Measurements from ENCODE around the gene IFNAR2. TPM values are rescaled to one million over a fixed set of nuclear protein-coding genes. Genes with fewer than 3 reads are reported as not detected.

IFNAR2 gene
- 10 to 100 TPM; 76.5 to 77.7 TPM for total RNA-seq
- 10 to 100 TPM; 78.0 to 81.1 TPM for polyA plus RNA-seq

- peak within 1 kb of the TSS; percentile 70 to 87 for H3K4me3 ChIP-seq (ENCODE audit: low read length in 2 of 2)
- CTCF ChIA-PET (ENCODE audit: partially characterized antibody) = interaction anchor here (1.0 to 2.5 kb wide), 5 partner anchors 14 to 95 kb away, joined by 3 to 11 read pairs (median 3); partner anchors contain the start of gene IFNAR1
- intact Hi-C loops (cut with micrococcal nuclease) = loop anchor here (1.0 to 5.0 kb wide), 5 partner anchors 8 to 92 kb away; partner anchors contain the start of genes IFNAR1 and IL10RB
Measured at GRCh38 chr21:33229784-33230544, at the start of gene IFNAR2. Gene IFNAR2, plus strand, starts transcription at chr21:33229938. Its CDS starts 11,985 bp downstream, at chr21:33241923.

GRCh38 chr21:33185852-33186251, 43.9 kb upstream of the IFNAR2 start:
- ChIA-PET POLR2A (ENCODE audit: partially characterized antibody) (interaction anchor here (1.1 to 2.7 kb wide), 15 partner anchors 9 to 300 kb away, joined by 3 to 11 read pairs (median 6); partner anchors contain the start of genes IFNAR1, IFNAR2, IL10RB and TMEM50B), CTCF (ENCODE audit: partially characterized antibody) (interaction anchor here (1.1 to 3.0 kb wide), 10 partner anchors 8 to 300 kb away, joined by 3 to 35 read pairs (median 5); no protein-coding TSS in a partner anchor)
- Histone ChIP-seq H3K4me1 (ENCODE audit: insufficient read depth, low read length) (peaks cover 38% of the 10 kb centered on the region), H3K27me3 (ENCODE audit: insufficient read depth, low read length) (no peaks in the 10 kb centered on the region), H3K9me3 (ENCODE audit: control insufficient read depth in 1 of 2, low read length in 2 of 2) (no peaks in the 10 kb centered on the region), H3K36me3 (ENCODE audit: insufficient read depth, low read length) (no peaks in the 10 kb centered on the region), H3K4me3 (ENCODE audit: low read length in 2 of 2) (no peak overlapping the region), H3K27ac (ENCODE audit: low read depth, low read length) (peak overlapping the region; percentile 11)
- Mint-ChIP-seq H3K4me1 (peaks cover 26 to 47% (median 30%) of the 10 kb centered on the region in 4 donors), H3K4me3 (peak overlapping the region; percentile 18 to 82 (median 71)), H3K27ac (peak overlapping the region; percentile 76 to 93 (median 88)), H3K36me3 (peaks cover 0 to 4% of the 10 kb centered on the region in 2 donors), H3K9me3 (peaks cover 0 to 2% (median 0%) of the 10 kb centered on the region in 8 donors), H3K27me3 (peaks cover 0 to 1% of the 10 kb centered on the region in 2 donors)
- intact Hi-C loops (cut with micrococcal nuclease) = no loop called here
- DNase-seq = peak; percentile 42 to 70 (median 56)

More at GRCh38 chr21:33229784-33230544, at the start of gene IFNAR2:
- Mint-ChIP-seq H3K9me3 (no peaks in the 10 kb centered on the region), H3K36me3 (peaks cover 16 to 30% of the 10 kb centered on the region in 2 donors), H3K4me1 (peaks cover 32 to 49% (median 39%) of the 10 kb centered on the region in 4 donors), H3K27ac (peak within 1 kb of the TSS; percentile 90 to 96 (median 94)), H3K4me3 (peak within 1 kb of the TSS; percentile 89 to 97 (median 94)), H3K27me3 (no peaks in the 10 kb centered on the region)
- Histone ChIP-seq H3K4me1 (ENCODE audit: insufficient read depth, low read length) (peaks cover 41% of the 10 kb centered on the region), H3K36me3 (ENCODE audit: insufficient read depth, low read length) (no peaks in the 10 kb centered on the region), H3K27ac (ENCODE audit: low read depth, low read length) (peak within 1 kb of the TSS; percentile 86), H3K9me3 (ENCODE audit: control insufficient read depth in 1 of 2, low read length in 2 of 2) (no peaks in the 10 kb centered on the region), H3K27me3 (ENCODE audit: insufficient read depth, low read length) (no peaks in the 10 kb centered on the region)
- DNase-seq = peak; percentile 63 to 73 (median 66)
- POLR2A ChIA-PET (ENCODE audit: partially characterized antibody) = interaction anchor here (1.1 to 4.9 kb wide), 12 partner anchors 7 to 132 kb away, joined by 3 to 33 read pairs (median 10); partner anchors contain the start of genes IFNAR1 and IL10RB

- no peak for DNase-seq
- intact Hi-C loops (cut with micrococcal nuclease) = no loop called here
- Histone ChIP-seq H3K27me3 (ENCODE audit: insufficient read depth, low read length) (no peaks in the 10 kb centered on the region), H3K4me3 (ENCODE audit: low read length in 2 of 2) (no peak overlapping the region), H3K36me3 (ENCODE audit: insufficient read depth, low read length) (no peaks in the 10 kb centered on the region), H3K4me1 (ENCODE audit: insufficient read depth, low read length) (peaks cover 38% of the 10 kb centered on the region), H3K27ac (ENCODE audit: low read depth, low read length) (no peak overlapping the region), H3K9me3 (ENCODE audit: control insufficient read depth in 1 of 2, low read length in 2 of 2) (no peaks in the 10 kb centered on the region)
- ChIA-PET CTCF (ENCODE audit: partially characterized antibody) (interaction anchor here (1.4 to 3.0 kb wide), 5 partner anchors 9 to 258 kb away, joined by 4 to 35 read pairs (median 5); no protein-coding TSS in a partner anchor), POLR2A (ENCODE audit: partially characterized antibody) (interaction anchor here (0.8 to 2.7 kb wide), 3 partner anchors 9 to 197 kb away, joined by 3 to 9 read pairs (median 7); no protein-coding TSS in a partner anchor)
- Mint-ChIP-seq H3K4me3 (peak overlapping the region in 1 of 8 donors; percentile 53), H3K9me3 (peaks cover 0 to 4% (median 0%) of the 10 kb centered on the region in 8 donors), H3K4me1 (peaks cover 26 to 47% (median 30%) of the 10 kb centered on the region in 4 donors), H3K36me3 (peaks cover 0 to 9% of the 10 kb centered on the region in 2 donors), H3K27me3 (peaks cover 0 to 1% of the 10 kb centered on the region in 2 donors), H3K27ac (no peak overlapping the region)
Measured at GRCh38 chr21:33187276-33187675, 42.5 kb upstream of the IFNAR2 start.

- H3K4me3 ChIP-seq (ENCODE audit: low read length in 2 of 2) = no peak overlapping the region
- H3K27ac Mint-ChIP-seq = no peak overlapping the region
- H3K9me3 ChIP-seq (ENCODE audit: control insufficient read depth in 1 of 2, low read length in 2 of 2) = no peaks in the 10 kb centered on the region
- ChIA-PET CTCF (ENCODE audit: partially characterized antibody) (interaction anchor here (0.6 to 2.2 kb wide), 5 partner anchors 9 to 249 kb away, joined by 3 to 7 read pairs (median 5); no protein-coding TSS in a partner anchor), POLR2A (ENCODE audit: partially characterized antibody) (no interaction called here)
- no peak overlapping the region for H3K27ac ChIP-seq (ENCODE audit: low read depth, low read length)
- peaks cover 20 to 47% (median 27%) of the 10 kb centered on the region in 4 donors for H3K4me1 Mint-ChIP-seq
- peaks cover 0 to 5% of the 10 kb centered on the region in 2 donors for H3K27me3 Mint-ChIP-seq
- H3K9me3 Mint-ChIP-seq = peaks cover 0 to 4% (median 0%) of the 10 kb centered on the region in 8 donors
- H3K36me3 Mint-ChIP-seq = peaks cover 0 to 4% of the 10 kb centered on the region in 2 donors
- peaks cover 38% of the 10 kb centered on the region for H3K4me1 ChIP-seq (ENCODE audit: insufficient read depth, low read length)
- intact Hi-C loops (cut with micrococcal nuclease) = no loop called here
- no peaks in the 10 kb centered on the region for H3K36me3 ChIP-seq (ENCODE audit: insufficient read depth, low read length)
- no peak overlapping the region for H3K4me3 Mint-ChIP-seq
- DNase-seq = no peak
- H3K27me3 ChIP-seq (ENCODE audit: insufficient read depth, low read length) = no peaks in the 10 kb centered on the region
Measured at GRCh38 chr21:33189237-33189636, 40.5 kb upstream of the IFNAR2 start.

GRCh38 chr21:33189824-33190223, 39.9 kb upstream of the IFNAR2 start:
- Histone ChIP-seq H3K9me3 (ENCODE audit: control insufficient read depth in 1 of 2, low read length in 2 of 2) (no peaks in the 10 kb centered on the region), H3K4me1 (ENCODE audit: insufficient read depth, low read length) (peaks cover 34% of the 10 kb centered on the region), H3K36me3 (ENCODE audit: insufficient read depth, low read length) (no peaks in the 10 kb centered on the region), H3K27ac (ENCODE audit: low read depth, low read length) (no peak overlapping the region), H3K4me3 (ENCODE audit: low read length in 2 of 2) (no peak overlapping the region), H3K27me3 (ENCODE audit: insufficient read depth, low read length) (no peaks in the 10 kb centered on the region)
- Mint-ChIP-seq H3K4me3 (peak overlapping the region in 5 of 8 donors; percentile 10 to 41 (median 28)), H3K27ac (no peak overlapping the region), H3K4me1 (peaks cover 20 to 45% (median 25%) of the 10 kb centered on the region in 4 donors), H3K36me3 (peaks cover 0 to 4% of the 10 kb centered on the region in 2 donors), H3K9me3 (peaks cover 0 to 4% (median 0%) of the 10 kb centered on the region in 8 donors), H3K27me3 (peaks cover 0 to 5% of the 10 kb centered on the region in 2 donors)
- CTCF ChIA-PET (ENCODE audit: partially characterized antibody) = interaction anchor here (1.6 to 2.2 kb wide), 4 partner anchors 9 to 250 kb away, joined by 3 to 7 read pairs (median 6); no protein-coding TSS in a partner anchor
- POLR2A ChIA-PET (ENCODE audit: partially characterized antibody) = no interaction called here
- intact Hi-C loops (cut with micrococcal nuclease) = no loop called here
- DNase-seq = no peak

- Histone ChIP-seq H3K4me1 (ENCODE audit: insufficient read depth, low read length) (peaks cover 16% of the 10 kb centered on the region), H3K36me3 (ENCODE audit: insufficient read depth, low read length) (no peaks in the 10 kb centered on the region), H3K27ac (ENCODE audit: low read depth, low read length) (no peak overlapping the region), H3K9me3 (ENCODE audit: control insufficient read depth in 1 of 2, low read length in 2 of 2) (no peaks in the 10 kb centered on the region), H3K27me3 (ENCODE audit: insufficient read depth, low read length) (no peaks in the 10 kb centered on the region), H3K4me3 (ENCODE audit: low read length in 2 of 2) (no peak overlapping the region)
- Mint-ChIP-seq H3K27me3 (peaks cover 3 to 5% of the 10 kb centered on the region in 2 donors), H3K27ac (peak overlapping the region in 2 of 7 donors; percentile 13 to 61), H3K4me3 (no peak overlapping the region), H3K36me3 (no peaks in the 10 kb centered on the region), H3K9me3 (no peaks in the 10 kb centered on the region), H3K4me1 (peaks cover 12 to 27% (median 19%) of the 10 kb centered on the region in 4 donors)
- POLR2A ChIA-PET (ENCODE audit: partially characterized antibody) = interaction anchor here (0.8 to 2.7 kb wide), 5 partner anchors 11 to 256 kb away, joined by 3 to 13 read pairs (median 4); no protein-coding TSS in a partner anchor
- intact Hi-C loops (cut with micrococcal nuclease) = loop anchor here (1.0 to 2.0 kb wide), 6 partner anchors 65 to 544 kb away; no protein-coding TSS in a partner anchor
- CTCF ChIA-PET (ENCODE audit: partially characterized antibody) = interaction anchor here (0.6 to 7.6 kb wide), 61 partner anchors 8 to 409 kb away, joined by 3 to 113 read pairs (median 5); partner anchors contain the start of genes IL10RB and OLIG2
- peak; percentile 48 to 57 (median 50) for DNase-seq
Measured at GRCh38 chr21:33196941-33197374, 32.8 kb upstream of the IFNAR2 start.

All from CD4-positive, alpha-beta memory T cell (primary cell).